GM12891 (cell line): ENCODE results near the gene PSMG1.

Experiments used
- POLR2A ChIP-seq: IDR thresholded peaks from 2 replicates; pipeline ENCODE4 v1.6.1; 2011; ENCODE audit warnings: low read depth, low read length, control low read depth
- POLR2AphosphoS5 ChIP-seq: IDR thresholded peaks from 2 replicates; pipeline ENCODE4 v1.6.1; 2011; ENCODE audit warnings: low read depth, low read length, control low read depth
- POU2F2 ChIP-seq: IDR thresholded peaks from 2 replicates; pipeline ENCODE4 v1.6.1; 2011; ENCODE audit warnings: low read depth, mild to moderate bottlenecking, control low read depth, low read length, moderate library complexity
- TAF1 ChIP-seq: IDR thresholded peaks from 2 replicates; pipeline ENCODE4 v1.6.1; 2011; ENCODE audit warnings: low read depth, low read length, control low read depth

- TF ChIP-seq POU2F2 (no peak), POLR2AphosphoS5 (no peak), POLR2A (no peak), TAF1 (no peak)
Measured at GRCh38 chr21:39188521-39189139, 5.4 kb upstream of the PSMG1 start.
